ENCODE data around the gene TPSD1. TPM values are rescaled to one million over a fixed set of nuclear protein-coding genes. Genes with fewer than 3 reads are reported as not detected.
A peak's percentile ranks its signal among the peaks of the same experiment; 100 is the strongest.
"Not testable (repeated sequence)": the region's sequence is repeated elsewhere in the genome, so short reads cannot be mapped to it uniquely, and the experiment has no call there.

TPSD1 gene
- total RNA-seq, 1 experiment from 2014 or later, result not detected

- H4K20me1 ChIP-seq (ENCODE audit: insufficient read depth), result no peaks in the 10 kb centered on the region
- no TSS peak for BruUV-seq (replicated peaks)
- no peak overlapping the region for H3K27ac ChIP-seq
- no peak for TF ChIP-seq CTCF (conservative IDR thresholded peaks at IDR 0.05)
- no peak for DNase-seq
- H3K9me2 ChIP-seq (ENCODE audit: insufficient read depth), result no peaks in the 10 kb centered on the region
- ChIA-PET CTCF (no interaction called here), POLR2A (ENCODE audit: unreplicated experiment) (no interaction called here)
- H3K27me3 ChIP-seq (ENCODE audit: insufficient read depth, low read depth), result peaks cover 37% of the 10 kb centered on the region; the same call in 1 of the 2 replicates
- intact Hi-C loops (cut with micrococcal nuclease; ENCODE audit: unreplicated experiment), result no loop called here
- no peaks in the 10 kb centered on the region for H3K79me2 ChIP-seq (ENCODE audit: low read depth)
- peaks cover under 1% of the 10 kb centered on the region; the same call in 1 of the 2 replicates for H3F3A ChIP-seq (ENCODE audit: insufficient read depth, low read depth)
- H3K4me3 ChIP-seq, result no peak overlapping the region
- peaks cover 11% of the 10 kb centered on the region for H3K4me1 ChIP-seq (replicated peaks; ENCODE audit: insufficient read depth)
- H2AFZ ChIP-seq, result no peak overlapping the region
- no peaks in the 10 kb centered on the region for H3K9me3 ChIP-seq (ENCODE audit: insufficient read depth, low read depth)
- H3K4me2 ChIP-seq, result no peak overlapping the region
- H3K36me3 ChIP-seq (ENCODE audit: low read depth), result no peaks in the 10 kb centered on the region
Observed at GRCh38 chr16:1290063-1290501, 34.2 kb downstream of the TPSD1 start.

- no peak overlapping the region for H3K27ac ChIP-seq
- H2AFZ ChIP-seq, result no peak overlapping the region
- peaks cover 12% of the 10 kb centered on the region for H3K4me1 ChIP-seq (replicated peaks; ENCODE audit: insufficient read depth)
- peaks cover 29% of the 10 kb centered on the region; the same call in 1 of the 2 replicates for H3K27me3 ChIP-seq (ENCODE audit: insufficient read depth, low read depth)
- no peak overlapping the region for H3K4me3 ChIP-seq
- intact Hi-C loops (cut with micrococcal nuclease; ENCODE audit: unreplicated experiment), result no loop called here
- no peaks in the 10 kb centered on the region for H3K79me2 ChIP-seq (ENCODE audit: low read depth)
- ChIA-PET CTCF (no interaction called here), POLR2A (ENCODE audit: unreplicated experiment) (no interaction called here)
- no peaks in the 10 kb centered on the region for H3K9me3 ChIP-seq (ENCODE audit: insufficient read depth, low read depth)
- DNase-seq, result peak in 1 of 2 experiments; percentile 40
- no peak overlapping the region for H3K4me2 ChIP-seq
- H3K36me3 ChIP-seq (ENCODE audit: low read depth), result no peaks in the 10 kb centered on the region
- BruUV-seq (replicated peaks), result no TSS peak
- no peaks in the 10 kb centered on the region for H4K20me1 ChIP-seq (ENCODE audit: insufficient read depth)
- peaks cover 9% of the 10 kb centered on the region; the same call in 1 of the 2 replicates for H3F3A ChIP-seq (ENCODE audit: insufficient read depth, low read depth)
- no peaks in the 10 kb centered on the region for H3K9me2 ChIP-seq (ENCODE audit: insufficient read depth)
- no peak for TF ChIP-seq EZH2 (IDR thresholded peaks at IDR 0.05; ENCODE audit: low read depth)
- TF ChIP-seq CTCF (conservative IDR thresholded peaks at IDR 0.05), result no peak
Observed at GRCh38 chr16:1290860-1291575, 35.1 kb downstream of the TPSD1 start.

DNA sequence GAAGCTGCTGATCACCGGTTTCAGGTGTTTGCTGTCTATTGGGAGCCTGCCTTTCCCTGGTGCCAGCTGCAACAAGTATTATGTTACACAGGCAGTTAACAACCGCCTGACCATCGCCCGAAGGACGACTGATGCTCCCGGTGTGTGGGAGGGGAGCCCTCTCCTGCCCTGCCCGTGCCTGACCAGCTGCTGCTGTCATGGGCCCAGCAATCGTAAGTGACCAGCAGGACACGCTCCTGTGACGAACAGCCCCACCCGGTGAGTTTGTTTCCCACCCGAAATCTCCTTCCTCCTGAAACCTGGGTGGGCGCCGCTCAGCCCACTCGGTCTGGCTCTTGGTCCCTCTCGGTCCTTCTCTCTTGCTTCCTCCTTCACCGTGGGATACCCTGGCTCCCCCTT is 35.7 kb downstream of the TPSD1 start:
- no peaks in the 10 kb centered on the region for H3K9me3 ChIP-seq (ENCODE audit: insufficient read depth, low read depth)
- DNase-seq, result no peak
- no peak overlapping the region for H3K4me2 ChIP-seq
- no TSS peak for BruUV-seq (replicated peaks)
- H3F3A ChIP-seq (ENCODE audit: insufficient read depth, low read depth), result peaks cover 12% of the 10 kb centered on the region; the same call in 1 of the 2 replicates
- intact Hi-C loops (cut with micrococcal nuclease; ENCODE audit: unreplicated experiment), result no loop called here
- H4K20me1 ChIP-seq (ENCODE audit: insufficient read depth), result no peaks in the 10 kb centered on the region
- H3K9me2 ChIP-seq (ENCODE audit: insufficient read depth), result no peaks in the 10 kb centered on the region
- ChIA-PET CTCF (no interaction called here), POLR2A (ENCODE audit: unreplicated experiment) (no interaction called here)
- peaks cover 17% of the 10 kb centered on the region for H3K4me1 ChIP-seq (replicated peaks; ENCODE audit: insufficient read depth)
- H3K79me2 ChIP-seq (ENCODE audit: low read depth), result no peaks in the 10 kb centered on the region
- no peak overlapping the region for H3K27ac ChIP-seq
- H2AFZ ChIP-seq, result no peak overlapping the region
- H3K27me3 ChIP-seq (ENCODE audit: insufficient read depth, low read depth), result peaks cover 24% of the 10 kb centered on the region; the same call in 1 of the 2 replicates
- no peak overlapping the region for H3K4me3 ChIP-seq
- no peaks in the 10 kb centered on the region for H3K36me3 ChIP-seq (ENCODE audit: low read depth)
- TF ChIP-seq EZH2 (IDR thresholded peaks at IDR 0.05; ENCODE audit: low read depth) (no peak), CTCF (conservative IDR thresholded peaks at IDR 0.05) (no peak)

DNA sequence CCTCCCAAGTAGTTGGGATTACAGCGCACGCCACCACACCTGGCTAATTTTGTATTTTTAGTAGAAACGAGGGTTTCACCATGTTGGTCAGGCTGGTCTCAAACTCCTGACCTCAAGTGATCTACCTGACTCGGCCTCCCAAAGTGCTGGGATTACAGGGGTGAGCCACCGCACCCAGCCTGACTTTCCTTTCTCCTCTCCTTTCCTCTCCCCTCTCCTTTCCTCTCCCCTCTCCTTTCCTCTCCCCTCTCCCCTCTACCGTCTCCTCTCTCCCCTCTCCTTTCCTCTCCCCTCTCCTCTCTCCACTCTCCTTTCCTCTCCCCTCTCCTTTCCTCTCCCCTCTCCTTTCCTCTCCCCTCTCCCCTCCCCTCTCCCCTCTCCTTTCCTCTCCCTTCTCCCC is 36.3 kb downstream of the TPSD1 start:
- H2AFZ ChIP-seq; H4K20me1 ChIP-seq (ENCODE audit: insufficient read depth); H3K36me3 ChIP-seq (ENCODE audit: low read depth); H3K27ac ChIP-seq; H3K9me3 ChIP-seq (ENCODE audit: insufficient read depth, low read depth); BruUV-seq (replicated peaks); H3K4me3 ChIP-seq; CTCF ChIA-PET; DNase-seq; H3K9me2 ChIP-seq (ENCODE audit: insufficient read depth); intact Hi-C loops (cut with micrococcal nuclease; ENCODE audit: unreplicated experiment); H3K4me2 ChIP-seq; H3K79me2 ChIP-seq (ENCODE audit: low read depth); POLR2A ChIA-PET (ENCODE audit: unreplicated experiment): not testable (repeated sequence)
- Histone ChIP-seq H3K27me3 (ENCODE audit: insufficient read depth, low read depth) (peaks cover 19% of the 10 kb centered on the region; the same call in 1 of the 2 replicates), H3F3A (ENCODE audit: insufficient read depth, low read depth) (peaks cover 13% of the 10 kb centered on the region), H3K4me1 (replicated peaks; ENCODE audit: insufficient read depth) (peaks cover 21% of the 10 kb centered on the region)

DNA sequence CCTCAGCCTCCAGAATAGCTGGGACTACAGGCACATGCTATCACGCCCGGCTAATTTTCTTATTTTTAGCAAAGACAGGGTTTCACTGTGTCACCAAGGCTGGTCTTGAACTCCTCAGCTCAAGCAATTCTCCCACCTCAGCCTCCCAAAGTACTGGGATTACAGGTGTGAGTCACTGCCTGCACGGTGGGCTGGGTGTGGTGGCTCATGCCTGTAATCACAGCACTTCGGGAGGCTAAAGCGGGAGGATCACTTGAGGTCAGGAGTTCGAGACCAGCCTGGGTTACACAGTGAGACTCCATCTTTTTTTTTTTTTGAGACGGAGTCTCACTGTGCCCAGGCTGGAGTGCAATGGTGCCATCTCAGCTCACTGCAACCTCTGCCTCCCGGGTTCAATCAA is 36.9 kb downstream of the TPSD1 start:
- H3K36me3 ChIP-seq (ENCODE audit: low read depth); DNase-seq; H2AFZ ChIP-seq; H3K4me2 ChIP-seq; BruUV-seq (replicated peaks); H3K4me3 ChIP-seq; H3K27ac ChIP-seq; intact Hi-C loops (cut with micrococcal nuclease; ENCODE audit: unreplicated experiment); H3K9me3 ChIP-seq (ENCODE audit: insufficient read depth, low read depth); H3K79me2 ChIP-seq (ENCODE audit: low read depth); H3K9me2 ChIP-seq (ENCODE audit: insufficient read depth); POLR2A ChIA-PET (ENCODE audit: unreplicated experiment); H4K20me1 ChIP-seq (ENCODE audit: insufficient read depth): not testable (repeated sequence)
- Histone ChIP-seq H3K4me1 (replicated peaks; ENCODE audit: insufficient read depth) (peaks cover 27% of the 10 kb centered on the region), H3K27me3 (ENCODE audit: insufficient read depth, low read depth) (peaks cover 14% of the 10 kb centered on the region; the same call in 1 of the 2 replicates), H3F3A (ENCODE audit: insufficient read depth, low read depth) (peaks cover 19% of the 10 kb centered on the region)
- CTCF ChIA-PET, result interaction anchor here (0.6 kb wide), 1 partner anchor 66 kb away, joined by 3 read pairs; no protein-coding TSS in a partner anchor
